ENCODE measurements around the gene TMCC2. TPM values are rescaled to one million over a fixed set of nuclear protein-coding genes. Genes with fewer than 3 reads are reported as not detected.

TMCC2 gene
- polyA plus RNA-seq, 3 donors, result 0.16 to 0.27 TPM; not detected in 1

DNA sequence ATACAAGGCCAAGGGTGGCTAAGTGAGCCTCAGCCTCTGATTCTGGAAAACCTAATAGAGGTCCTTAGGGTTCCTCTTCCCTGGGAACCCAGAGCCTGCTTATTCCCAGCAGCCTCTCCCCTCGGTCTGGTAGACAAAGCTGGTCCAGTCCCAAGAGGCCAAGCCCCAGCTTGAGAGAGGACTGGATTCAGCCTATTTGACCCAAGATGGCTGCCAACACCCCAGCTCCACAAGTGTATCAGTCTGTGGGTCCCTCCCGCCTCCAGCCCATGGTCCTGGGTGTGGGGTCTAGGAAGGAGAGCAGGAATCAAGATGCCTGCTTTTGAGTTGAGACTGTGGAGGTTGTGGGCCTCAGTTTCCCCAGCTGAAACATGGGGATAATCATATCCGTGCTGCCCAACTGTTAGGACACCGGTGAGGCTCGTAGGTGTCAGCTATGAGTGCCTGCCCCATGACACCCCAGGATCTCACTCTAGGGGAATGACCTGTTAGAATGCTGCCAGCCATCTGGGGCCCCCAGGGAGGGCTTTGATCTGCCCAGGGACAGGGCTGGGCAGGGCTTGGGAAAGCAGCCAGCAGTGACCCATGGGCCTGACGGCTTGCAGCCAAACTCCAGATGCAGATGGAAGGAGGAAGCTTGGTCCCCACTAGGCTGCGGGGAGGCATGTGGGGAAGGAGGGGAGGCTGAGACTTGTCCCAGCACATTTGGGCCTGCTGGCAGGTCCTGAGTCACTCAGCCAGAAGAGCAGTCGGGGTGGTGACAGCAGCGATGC, 48.4 kb downstream of the TMCC2 start:
- Histone ChIP-seq H3K36me3 (replicated peaks in 1 of 2; ENCODE audit: control insufficient read depth in 1 of 2, insufficient read depth in 2 of 2, low read length in 2 of 2) (no peaks in the 10 kb centered on the region), H3K27me3 (ENCODE audit: control insufficient read depth in 2 of 2, insufficient read depth in 2 of 2, low read length in 2 of 2) (no peaks in the 10 kb centered on the region), H3K79me2 (ENCODE audit: insufficient read depth, low read length) (no peaks in the 10 kb centered on the region), H3K9me3 (replicated peaks in 1 of 2; ENCODE audit: control insufficient read depth in 1 of 2, insufficient read depth in 1 of 2, low read length in 2 of 2) (no peaks in the 10 kb centered on the region), H3K4me1 (ENCODE audit: control insufficient read depth in 1 of 2, insufficient read depth in 2 of 2, low read length in 2 of 2) (peaks cover 4 to 5% of the 10 kb centered on the region in 2 donors), H3K27ac (ENCODE audit: low read depth in 1 of 2, low read length in 2 of 2) (no peak overlapping the region), H3K4me2 (replicated peaks; ENCODE audit: extremely low read depth, low read length, poor library complexity, severe bottlenecking) (no peak overlapping the region), H4K20me1 (ENCODE audit: insufficient read depth, low read length) (no peaks in the 10 kb centered on the region), H3K4me3 (replicated peaks in 1 of 3; ENCODE audit: low read depth in 2 of 3, low read length in 3 of 3) (no peak overlapping the region), H3K9ac (ENCODE audit: insufficient read depth, low read length, poor library complexity, severe bottlenecking) (no peak overlapping the region), H2AFZ (ENCODE audit: insufficient read depth, low read depth, low read length, poor library complexity, severe bottlenecking) (no peak overlapping the region)
- Mint-ChIP-seq H3K27ac (peak overlapping the region in 3 of 7 donors; percentile 13 to 62 (median 42)), H3K27me3 (ENCODE audit: low read depth in 3 of 3) (peaks cover 3 to 9% (median 5%) of the 10 kb centered on the region in 3 donors), H3K4me3 (no peak overlapping the region), H3K9me3 (peaks cover 0 to 3% (median 0%) of the 10 kb centered on the region in 7 donors), H3K4me1 (peaks cover 19% of the 10 kb centered on the region), H3K36me3 (peaks cover 0 to 6% of the 10 kb centered on the region in 2 donors)
- no peak for DNase-seq
- TF ChIP-seq, protein P1, sequence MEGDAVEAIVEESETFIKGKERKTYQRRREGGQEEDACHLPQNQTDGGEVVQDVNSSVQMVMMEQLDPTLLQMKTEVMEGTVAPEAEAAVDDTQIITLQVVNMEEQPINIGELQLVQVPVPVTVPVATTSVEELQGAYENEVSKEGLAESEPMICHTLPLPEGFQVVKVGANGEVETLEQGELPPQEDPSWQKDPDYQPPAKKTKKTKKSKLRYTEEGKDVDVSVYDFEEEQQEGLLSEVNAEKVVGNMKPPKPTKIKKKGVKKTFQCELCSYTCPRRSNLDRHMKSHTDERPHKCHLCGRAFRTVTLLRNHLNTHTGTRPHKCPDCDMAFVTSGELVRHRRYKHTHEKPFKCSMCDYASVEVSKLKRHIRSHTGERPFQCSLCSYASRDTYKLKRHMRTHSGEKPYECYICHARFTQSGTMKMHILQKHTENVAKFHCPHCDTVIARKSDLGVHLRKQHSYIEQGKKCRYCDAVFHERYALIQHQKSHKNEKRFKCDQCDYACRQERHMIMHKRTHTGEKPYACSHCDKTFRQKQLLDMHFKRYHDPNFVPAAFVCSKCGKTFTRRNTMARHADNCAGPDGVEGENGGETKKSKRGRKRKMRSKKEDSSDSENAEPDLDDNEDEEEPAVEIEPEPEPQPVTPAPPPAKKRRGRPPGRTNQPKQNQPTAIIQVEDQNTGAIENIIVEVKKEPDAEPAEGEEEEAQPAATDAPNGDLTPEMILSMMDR (IDR thresholded peaks at IDR 0.05), result no peak
- intact Hi-C loops (cut with micrococcal nuclease), result loop anchor here in 1 of 2 donors (10.0 kb wide), 1 partner anchor 249 kb away; no protein-coding TSS in a partner anchor
- WGBS (ENCODE audit: insufficient coverage), result 91% methylated on average over 9 of the region's 9 CpGs

DNA sequence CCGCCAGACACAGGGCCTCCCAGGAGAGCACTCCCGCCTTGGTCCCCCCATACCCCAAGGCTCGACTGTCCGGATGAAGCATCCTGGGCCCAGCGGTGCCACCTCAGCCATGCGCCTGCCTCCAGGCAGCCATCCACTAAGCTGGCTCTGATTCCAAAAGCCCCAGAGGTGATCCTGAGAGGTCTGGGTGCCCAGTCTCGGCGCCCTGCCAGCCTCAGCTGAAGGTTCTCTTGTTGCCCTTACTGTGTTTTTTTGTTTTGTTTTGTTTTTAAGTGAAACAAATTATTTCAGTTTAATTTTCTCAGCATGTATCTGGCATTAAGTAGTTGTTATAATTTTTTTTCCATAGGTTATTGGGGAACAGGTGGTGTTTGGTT, 48.9 kb downstream of the TMCC2 start:
- DNase-seq, result no peak
- intact Hi-C loops (cut with micrococcal nuclease), result loop anchor here in 1 of 2 donors (10.0 kb wide), 1 partner anchor 248 kb away; no protein-coding TSS in a partner anchor
- Mint-ChIP-seq H3K36me3 (peaks cover 0 to 6% of the 10 kb centered on the region in 2 donors), H3K9me3 (peaks cover 0 to 3% (median 0%) of the 10 kb centered on the region in 7 donors), H3K4me3 (no peak overlapping the region), H3K27ac (peak overlapping the region in 1 of 7 donors; percentile 13), H3K27me3 (ENCODE audit: low read depth in 3 of 3) (peaks cover 3 to 9% (median 5%) of the 10 kb centered on the region in 3 donors), H3K4me1 (peaks cover 19% of the 10 kb centered on the region)
- Histone ChIP-seq H3K4me1 (ENCODE audit: control insufficient read depth in 1 of 2, insufficient read depth in 2 of 2, low read length in 2 of 2) (peaks cover 4 to 5% of the 10 kb centered on the region in 2 donors), H3K36me3 (replicated peaks in 1 of 2; ENCODE audit: control insufficient read depth in 1 of 2, insufficient read depth in 2 of 2, low read length in 2 of 2) (no peaks in the 10 kb centered on the region), H3K27me3 (ENCODE audit: control insufficient read depth in 2 of 2, insufficient read depth in 2 of 2, low read length in 2 of 2) (no peaks in the 10 kb centered on the region), H3K4me2 (replicated peaks; ENCODE audit: extremely low read depth, low read length, poor library complexity, severe bottlenecking) (no peak overlapping the region), H3K9ac (ENCODE audit: insufficient read depth, low read length, poor library complexity, severe bottlenecking) (no peak overlapping the region), H3K9me3 (replicated peaks in 1 of 2; ENCODE audit: control insufficient read depth in 1 of 2, insufficient read depth in 1 of 2, low read length in 2 of 2) (no peaks in the 10 kb centered on the region), H4K20me1 (ENCODE audit: insufficient read depth, low read length) (no peaks in the 10 kb centered on the region), H2AFZ (ENCODE audit: insufficient read depth, low read depth, low read length, poor library complexity, severe bottlenecking) (no peak overlapping the region), H3K79me2 (ENCODE audit: insufficient read depth, low read length) (no peaks in the 10 kb centered on the region), H3K4me3 (replicated peaks in 1 of 3; ENCODE audit: low read depth in 2 of 3, low read length in 3 of 3) (no peak overlapping the region), H3K27ac (ENCODE audit: low read depth in 1 of 2, low read length in 2 of 2) (no peak overlapping the region)
- TF ChIP-seq, protein P1 (IDR thresholded peaks at IDR 0.05), result no peak
- WGBS (ENCODE audit: insufficient coverage), result 92% methylated on average over 6 of the region's 8 CpGs
